ENCODE measurements around the gene CCDC120.

The CCDC120 gene

GRCh38 chrX:49059681-49060085, 884 bp downstream of the CCDC120 start:
- peaks cover 17% of the 10 kb centered on the region; the same call in 1 of the 2 replicates for H3K79me2 ChIP-seq (ENCODE audit: insufficient read depth, low read length)
- H3K9ac ChIP-seq (ENCODE audit: low read depth, low read length, poor library complexity, severe bottlenecking), result no peak overlapping the region
- no peak overlapping the region for H3K4me3 ChIP-seq (ENCODE audit: low read length, poor library complexity, severe bottlenecking)
- H3K9me2 ChIP-seq (replicated peaks; ENCODE audit: low read depth, low read length), result no peaks in the 10 kb centered on the region
- peaks cover 7% of the 10 kb centered on the region for H3K4me1 ChIP-seq (ENCODE audit: insufficient read depth, low read length, poor library complexity, severe bottlenecking)
- no peaks in the 10 kb centered on the region; the same call in 1 of the 2 replicates for H3K36me3 ChIP-seq (ENCODE audit: insufficient read depth, low read length)
- H3F3A ChIP-seq (ENCODE audit: low read depth), result no peaks in the 10 kb centered on the region
- H2AFZ ChIP-seq (ENCODE audit: low read length), result no peak overlapping the region
- no peak overlapping the region for H3K4me2 ChIP-seq (ENCODE audit: low read depth, low read length, poor library complexity, severe bottlenecking)
- TF ChIP-seq CTCF (conservative IDR thresholded peaks at IDR 0.05; ENCODE audit: low read length), result no peak
- no peak for TF ChIP-seq EZH2phosphoT487 (IDR thresholded peaks at IDR 0.05; ENCODE audit: borderline replicate concordance)
- H3K27me3 ChIP-seq (ENCODE audit: insufficient read depth, low read length, poor library complexity, severe bottlenecking), result no peaks in the 10 kb centered on the region
- H3K9me3 ChIP-seq (ENCODE audit: insufficient read depth, low read depth, low read length), result no peaks in the 10 kb centered on the region
- peaks cover 2% of the 10 kb centered on the region for H4K20me1 ChIP-seq (ENCODE audit: insufficient read depth, low read length, poor library complexity, severe bottlenecking)

GRCh38 chrX:49060914-49061313, 2.1 kb downstream of the CCDC120 start:
- peaks cover 7% of the 10 kb centered on the region; the same call in 1 of the 2 replicates for H3K79me2 ChIP-seq (ENCODE audit: insufficient read depth, low read length)
- H2AFZ ChIP-seq (ENCODE audit: low read length), result no peak overlapping the region
- no peak overlapping the region for H3K4me2 ChIP-seq (ENCODE audit: low read depth, low read length, poor library complexity, severe bottlenecking)
- no peaks in the 10 kb centered on the region for H3F3A ChIP-seq (ENCODE audit: low read depth)
- no peaks in the 10 kb centered on the region for H3K27me3 ChIP-seq (ENCODE audit: insufficient read depth, low read length, poor library complexity, severe bottlenecking)
- no peak for TF ChIP-seq EZH2phosphoT487 (IDR thresholded peaks at IDR 0.05; ENCODE audit: borderline replicate concordance)
- no peak for TF ChIP-seq CTCF (conservative IDR thresholded peaks at IDR 0.05; ENCODE audit: low read length)
- no peaks in the 10 kb centered on the region for H3K4me1 ChIP-seq (ENCODE audit: insufficient read depth, low read length, poor library complexity, severe bottlenecking)
- no peak overlapping the region for H3K4me3 ChIP-seq (ENCODE audit: low read length, poor library complexity, severe bottlenecking)
- no peaks in the 10 kb centered on the region; the same call in 1 of the 2 replicates for H3K36me3 ChIP-seq (ENCODE audit: insufficient read depth, low read length)
- peaks cover 2% of the 10 kb centered on the region for H4K20me1 ChIP-seq (ENCODE audit: insufficient read depth, low read length, poor library complexity, severe bottlenecking)
- H3K9ac ChIP-seq (ENCODE audit: low read depth, low read length, poor library complexity, severe bottlenecking), result no peak overlapping the region
- H3K9me3 ChIP-seq (ENCODE audit: insufficient read depth, low read depth, low read length), result no peaks in the 10 kb centered on the region
- no peaks in the 10 kb centered on the region for H3K9me2 ChIP-seq (replicated peaks; ENCODE audit: low read depth, low read length)

GRCh38 chrX:49061490-49061889, 2.7 kb downstream of the CCDC120 start:
- Histone ChIP-seq H3K27me3 (ENCODE audit: insufficient read depth, low read length, poor library complexity, severe bottlenecking) (no peaks in the 10 kb centered on the region), H3K9me2 (replicated peaks; ENCODE audit: low read depth, low read length) (no peaks in the 10 kb centered on the region), H2AFZ (ENCODE audit: low read length) (no peak overlapping the region), H3K4me1 (ENCODE audit: insufficient read depth, low read length, poor library complexity, severe bottlenecking) (no peaks in the 10 kb centered on the region), H4K20me1 (ENCODE audit: insufficient read depth, low read length, poor library complexity, severe bottlenecking) (peaks cover 2% of the 10 kb centered on the region), H3K4me3 (ENCODE audit: low read length, poor library complexity, severe bottlenecking) (no peak overlapping the region), H3K79me2 (ENCODE audit: insufficient read depth, low read length) (peaks cover 7% of the 10 kb centered on the region; the same call in 1 of the 2 replicates), H3K9ac (ENCODE audit: low read depth, low read length, poor library complexity, severe bottlenecking) (no peak overlapping the region), H3K4me2 (ENCODE audit: low read depth, low read length, poor library complexity, severe bottlenecking) (no peak overlapping the region), H3K9me3 (ENCODE audit: insufficient read depth, low read depth, low read length) (no peaks in the 10 kb centered on the region), H3K36me3 (ENCODE audit: insufficient read depth, low read length) (no peaks in the 10 kb centered on the region; the same call in 1 of the 2 replicates), H3F3A (ENCODE audit: low read depth) (no peaks in the 10 kb centered on the region)
- TF ChIP-seq CTCF (conservative IDR thresholded peaks at IDR 0.05; ENCODE audit: low read length), result no peak
- no peak for TF ChIP-seq EZH2phosphoT487 (IDR thresholded peaks at IDR 0.05; ENCODE audit: borderline replicate concordance)
